PFSK-1 (cell line): Measurements from ENCODE around the gene N4BP2L2.

Experiments
- FOXP2 ChIP-seq: optimal IDR thresholded peaks from 2 replicates; pipeline ENCODE3; 2011; ENCODE audit warnings: borderline replicate concordance, control low read depth, inconsistent platforms; ENCODE audit not compliant: insufficient read depth; ENCODE audit errors: extremely low read length, extremely low read depth
- POLR2AphosphoS5 ChIP-seq: IDR thresholded peaks from 2 replicates; pipeline ENCODE4 v1.6.1; 2012; ENCODE audit warnings: low read depth, mild to moderate bottlenecking, control low read depth, low read length, moderate library complexity
- REST ChIP-seq, 2 experiments: IDR thresholded peaks; 2 replicates each; pipeline versions ENCODE4 v1.6.1 to v1.8.0; 2011 to 2012; ENCODE audit warnings: low read depth in 2 of 2, low read length in 2 of 2, control low read depth in 1 of 2, inconsistent platforms in 1 of 2, mild to moderate bottlenecking in 1 of 2, moderate library complexity in 1 of 2; ENCODE audit not compliant: insufficient read depth in 1 of 2
- SIN3A ChIP-seq: IDR thresholded peaks from 2 replicates; pipeline ENCODE4 v1.6.1; 2012; ENCODE audit warnings: mild to moderate bottlenecking, low read length, moderate library complexity, borderline replicate concordance; ENCODE audit not compliant: insufficient read depth
- TAF1 ChIP-seq: IDR thresholded peaks from 2 replicates; pipeline ENCODE4 v1.6.1; 2012; ENCODE audit warnings: low read length, control low read depth, borderline replicate concordance; ENCODE audit not compliant: insufficient read depth

The N4BP2L2 gene

DNA sequence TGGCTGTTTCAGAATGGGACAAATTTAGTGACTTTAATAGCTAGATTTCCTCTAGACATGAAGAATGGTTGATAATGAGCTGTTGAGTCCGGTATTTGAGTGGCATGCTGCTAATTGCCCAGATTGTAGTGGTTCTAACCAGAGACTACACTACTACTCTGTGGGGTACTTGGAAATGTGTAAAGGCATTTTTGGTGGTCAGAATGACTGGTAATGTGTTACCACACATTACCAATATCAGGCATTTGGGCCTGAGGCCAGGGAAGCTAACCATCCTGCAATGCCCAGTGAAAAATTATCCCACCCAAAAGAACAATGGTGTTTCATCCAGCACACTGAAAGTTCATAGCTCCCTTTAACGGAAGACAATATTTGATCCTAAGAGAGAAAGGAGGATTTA lies 93.1 kb downstream of the N4BP2L2 start:
- TF ChIP-seq FOXP2 (no peak), TAF1 (no peak), POLR2AphosphoS5 (no peak), SIN3A (no peak), REST (IDR thresholded peaks at IDR 0.05; ENCODE audit: insufficient read depth in 1 of 2, low read depth in 2 of 2, low read length in 2 of 2) (no peak)

DNA sequence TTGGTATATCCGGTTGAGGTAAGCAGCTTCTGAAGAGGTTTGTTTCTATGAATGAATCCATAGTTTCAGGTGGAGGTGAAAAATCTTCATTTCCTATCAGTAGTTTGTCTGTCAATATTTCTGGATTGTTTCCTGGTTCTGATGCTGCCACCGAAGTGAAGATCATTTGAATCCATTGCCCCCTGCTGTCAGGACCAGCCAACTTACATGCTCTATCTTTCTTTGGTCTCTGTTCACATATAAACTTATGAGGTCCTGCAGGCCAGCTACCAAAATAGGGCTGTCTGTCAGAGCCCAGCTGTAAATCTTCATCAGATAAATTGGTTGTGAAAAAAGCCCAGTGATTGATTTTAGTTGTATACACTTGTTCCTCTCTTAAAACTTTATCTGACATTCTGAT lies 95.5 kb downstream of the N4BP2L2 start:
- no peak for TF ChIP-seq SIN3A
- TF ChIP-seq POLR2AphosphoS5 = no peak
- no peak for TF ChIP-seq REST (IDR thresholded peaks at IDR 0.05; ENCODE audit: insufficient read depth in 1 of 2, low read depth in 2 of 2, low read length in 2 of 2)
- no peak for TF ChIP-seq TAF1

DNA sequence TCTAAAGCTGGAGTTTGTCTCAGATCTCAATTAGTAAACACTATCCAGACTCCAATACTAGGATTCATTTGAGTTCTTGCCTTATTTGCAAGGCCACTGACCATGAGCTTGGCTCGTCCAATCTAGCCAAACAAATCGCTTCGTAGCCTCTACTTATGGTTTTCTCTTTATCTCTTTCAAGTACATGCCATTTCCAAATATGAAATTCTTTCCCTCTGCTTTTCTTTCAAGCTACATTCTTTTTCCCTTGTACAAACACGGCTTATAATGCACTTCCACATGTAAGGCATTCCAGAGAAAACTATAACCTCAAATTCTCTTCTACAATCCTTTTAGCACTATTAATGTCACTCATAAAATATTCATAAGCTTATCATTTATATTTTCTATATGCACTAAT lies 99.7 kb downstream of the N4BP2L2 start:
- TF ChIP-seq POLR2AphosphoS5 = no peak
- no peak for TF ChIP-seq REST (IDR thresholded peaks at IDR 0.05; ENCODE audit: insufficient read depth in 1 of 2, low read depth in 2 of 2, low read length in 2 of 2)
- no peak for TF ChIP-seq TAF1
- no peak for TF ChIP-seq FOXP2
- TF ChIP-seq SIN3A = no peak

DNA sequence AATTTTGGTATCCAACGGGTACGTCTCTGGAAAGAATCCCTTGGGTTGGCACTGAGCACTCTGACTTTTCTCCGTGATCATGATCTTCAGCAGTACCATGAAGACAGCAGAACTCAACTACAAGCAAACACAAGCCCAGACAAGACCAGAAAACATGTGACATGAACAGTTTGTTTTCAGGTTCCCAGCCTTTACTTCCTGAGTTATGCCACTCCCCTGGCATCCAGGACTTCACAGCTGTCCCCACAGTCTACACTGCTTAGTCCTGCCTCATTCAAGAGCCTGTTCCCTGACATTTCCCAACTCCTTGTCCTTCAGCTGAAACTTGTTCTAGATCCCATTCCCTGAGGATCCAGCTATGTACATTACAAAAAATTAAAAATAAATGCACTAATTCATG lies 105.7 kb downstream of the N4BP2L2 start:
- TF ChIP-seq FOXP2 = no peak
- TF ChIP-seq REST (IDR thresholded peaks at IDR 0.05; ENCODE audit: insufficient read depth in 1 of 2, low read depth in 2 of 2, low read length in 2 of 2) = no peak
- TF ChIP-seq SIN3A = no peak
- TF ChIP-seq TAF1 = no peak
- TF ChIP-seq POLR2AphosphoS5 = no peak

DNA sequence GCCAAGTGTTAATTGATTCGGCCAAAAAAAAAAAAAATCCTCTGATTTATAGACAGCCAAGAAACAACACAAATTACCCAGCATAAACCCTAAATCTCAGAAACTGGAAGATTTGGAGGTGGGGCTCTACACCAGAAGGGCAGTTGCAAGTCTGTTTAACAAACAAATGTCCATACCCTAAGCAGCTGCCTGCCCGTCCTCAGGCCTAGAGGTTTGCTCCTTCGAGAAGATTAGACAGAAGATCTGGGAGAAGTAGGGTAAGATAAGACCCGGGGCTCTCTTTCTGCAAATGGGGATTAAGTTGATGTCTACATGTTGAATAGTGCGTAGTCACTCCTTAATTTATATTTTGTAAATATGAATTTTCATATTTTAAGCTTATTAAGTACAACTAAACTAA lies 107.2 kb downstream of the N4BP2L2 start:
- TF ChIP-seq REST (IDR thresholded peaks at IDR 0.05; ENCODE audit: insufficient read depth in 1 of 2, low read depth in 2 of 2, low read length in 2 of 2) (no peak), FOXP2 (no peak), POLR2AphosphoS5 (no peak), SIN3A (no peak), TAF1 (no peak)
